H1 (cell line): ENCODE measurements around the gene LRP11. TPM values are rescaled to one million over a fixed set of nuclear protein-coding genes. Genes with fewer than 3 reads are reported as not detected.

Experiments
- CTCF ChIA-PET: fragments of 300-600 bp; sonication (Branson Sonifier 250); formaldehyde crosslinking; loops from one replicate; lab custom pipeline; 2021; ENCODE audit not compliant: partially characterized antibody; lab: Charles Lee
- POLR2A ChIA-PET: fragments of 300-600 bp; sonication (Branson Sonifier 250); formaldehyde crosslinking; loops from one replicate; lab custom pipeline; 2021; ENCODE audit warnings: inconsistent platforms; ENCODE audit not compliant: partially characterized antibody; lab: Charles Lee
- DNase-seq, 2 experiments: peaks; one replicate each; pipeline versions ENCODE4 v3.0.0 to v3.0.0-alpha.2; 2010 to 2022; ENCODE audit warnings: low spot score in 2 of 2, low read depth in 1 of 2, mixed read lengths in 1 of 2
- FAIRE-seq: peaks from 2 replicates; lab custom pipeline; 2011; peaks lifted over from hg19 to GRCh38; lab: Jason Lieb, UNC
- H2AFZ ChIP-seq: 2 replicates; pipeline ENCODE4 v1.8.1; 2012; ENCODE audit warnings: low read length, inconsistent platforms
- H2AK5ac ChIP-seq: 2 replicates; pipeline ENCODE4 v1.6.1; 2013; ENCODE audit warnings: low read depth, low read length
- H2BK120ac ChIP-seq: replicated peaks from 2 replicates; pipeline ENCODE3; 2013; ENCODE audit warnings: low read depth, low read length, inconsistent platforms
- H2BK12ac ChIP-seq: 2 replicates; pipeline ENCODE4 v1.6.1; 2013; ENCODE audit warnings: low read depth, low read length
- H2BK15ac ChIP-seq: 2 replicates; pipeline ENCODE4 v1.6.1; 2013; ENCODE audit warnings: low read length
- H2BK20ac ChIP-seq: 2 replicates; pipeline ENCODE4 v1.6.1; 2013; ENCODE audit warnings: low read length
- H2BK5ac ChIP-seq: 2 replicates; pipeline ENCODE4 v1.6.1; 2013; ENCODE audit warnings: low read depth, low read length
- H3K14ac ChIP-seq: 2 replicates; pipeline ENCODE4 v1.6.1; 2013; ENCODE audit warnings: inconsistent platforms; ENCODE audit not compliant: insufficient read length
- H3K18ac ChIP-seq: 2 replicates; pipeline ENCODE4 v1.6.1; 2013; ENCODE audit warnings: low read length; ENCODE audit errors: extremely low read depth
- H3K23ac ChIP-seq: 2 replicates; pipeline ENCODE4 v1.6.1; 2013; ENCODE audit warnings: inconsistent platforms; ENCODE audit not compliant: insufficient read length
- H3K23me2 ChIP-seq: 2 replicates; pipeline ENCODE4 v1.6.1; 2013; ENCODE audit warnings: low read depth, low read length
- H3K27ac ChIP-seq: 2 replicates; pipeline ENCODE4 v1.6.1; 2011; ENCODE audit warnings: low read depth, low read length, inconsistent platforms
- H3K27me3 ChIP-seq, 4 experiments: replicated peaks in 1 of 4; 1 replicate in 1 of 4; 2 replicates in 3 of 4; pipeline versions ENCODE4 v1.6.1 to v1.8.1; 2011 to 2013; ENCODE audit warnings: low read length in 3 of 4, mild to moderate bottlenecking in 3 of 4, inconsistent platforms in 2 of 4, mixed read lengths in 2 of 4, moderate library complexity in 1 of 4; ENCODE audit not compliant: control insufficient read depth in 3 of 4, insufficient read depth in 3 of 4; ENCODE audit errors: extremely low read depth in 1 of 4
- H3K36me3 ChIP-seq, 4 experiments: 2 replicates each; pipeline versions ENCODE4 v1.6.1 to v1.8.1; 2011 to 2013; ENCODE audit warnings: mild to moderate bottlenecking in 4 of 4, low read length in 3 of 4, moderate library complexity in 2 of 4, control low read depth in 1 of 4, inconsistent platforms in 1 of 4; ENCODE audit not compliant: insufficient read depth in 4 of 4, control insufficient read depth in 2 of 4
- H3K4ac ChIP-seq: replicated peaks from 2 replicates; pipeline ENCODE3; 2013; ENCODE audit warnings: low read length, low read depth, mixed read lengths, inconsistent platforms; ENCODE audit not compliant: insufficient read length
- H3K4me1 ChIP-seq, 4 experiments: replicated peaks in 1 of 4; 1 replicate in 1 of 4; 2 replicates in 3 of 4; pipeline versions ENCODE4 v1.6.1 to v1.8.1; 2011 to 2013; ENCODE audit warnings: low read length in 3 of 4, inconsistent platforms in 2 of 4, mixed read lengths in 1 of 4; ENCODE audit not compliant: insufficient read depth in 4 of 4, control insufficient read depth in 3 of 4
- H3K4me2 ChIP-seq, 2 experiments: 2 replicates each; pipeline versions ENCODE4 v1.6.1 to v1.8.1; 2011 to 2013; ENCODE audit warnings: low read depth in 2 of 2, low read length in 2 of 2, control low read depth in 1 of 2, inconsistent platforms in 1 of 2, mild to moderate bottlenecking in 1 of 2; ENCODE audit not compliant: insufficient read depth in 1 of 2
- H3K4me3 ChIP-seq, 4 experiments: fragments of 200-600, 300-600 bp in 1 of 4; sonication (generic), shearing (Covaris generic), sonication (Bioruptor Twin) in 1 of 4; 2 replicates each; pipeline versions ENCODE4 v1.5.1 to v1.8.1; 2011 to 2016; ENCODE audit warnings: low read length in 4 of 4, low read depth in 3 of 4, control low read depth in 2 of 4, inconsistent platforms in 2 of 4, mild to moderate bottlenecking in 2 of 4, mixed read lengths in 1 of 4, moderate library complexity in 1 of 4; ENCODE audit not compliant: insufficient read depth in 2 of 4; ENCODE audit errors: extremely low read depth in 1 of 4
- H3K56ac ChIP-seq: replicated peaks from 2 replicates; pipeline ENCODE3; 2013; ENCODE audit warnings: low read depth, mild to moderate bottlenecking, mixed read lengths, low read length, inconsistent platforms; ENCODE audit not compliant: insufficient read length
- H3K79me1 ChIP-seq: 2 replicates; pipeline ENCODE4 v1.6.1; 2013; ENCODE audit warnings: low read depth, low read length, control low read depth
- H3K79me2 ChIP-seq, 2 experiments: 2 replicates each; pipeline versions ENCODE4 v1.6.1 to v1.8.1; 2012 to 2013; ENCODE audit warnings: low read length in 2 of 2, mild to moderate bottlenecking in 2 of 2, inconsistent platforms in 1 of 2; ENCODE audit not compliant: insufficient read depth in 2 of 2, control insufficient read depth in 1 of 2
- H3K9ac ChIP-seq, 4 experiments: replicated peaks in 1 of 4; 1 replicate in 1 of 4; 2 replicates in 3 of 4; pipeline versions ENCODE4 v1.6.1 to v1.8.1; 2011 to 2013; ENCODE audit warnings: low read depth in 3 of 4, low read length in 3 of 4, control low read depth in 2 of 4, mild to moderate bottlenecking in 2 of 4, moderate library complexity in 2 of 4, inconsistent platforms in 1 of 4; ENCODE audit errors: extremely low read depth in 1 of 4
- H3K9me3 ChIP-seq, 2 experiments: 2 replicates each; pipeline versions ENCODE4 v1.6.1 to v1.8.1; 2012 to 2013; ENCODE audit warnings: mild to moderate bottlenecking in 2 of 2, moderate library complexity in 2 of 2, control low read depth in 1 of 2, inconsistent platforms in 1 of 2, low read depth in 1 of 2, low read length in 1 of 2, mixed read lengths in 1 of 2; ENCODE audit not compliant: insufficient read depth in 2 of 2
- H4K20me1 ChIP-seq, 2 experiments: replicated peaks in 1 of 2; 2 replicates each; pipeline versions ENCODE3 to v1.8.1; 2011 to 2013; ENCODE audit warnings: inconsistent platforms in 2 of 2, low read length in 2 of 2, mild to moderate bottlenecking in 1 of 2; ENCODE audit not compliant: insufficient read depth in 2 of 2, control insufficient read depth in 1 of 2
- H4K5ac ChIP-seq: 2 replicates; pipeline ENCODE4 v1.6.1; 2013; ENCODE audit warnings: low read length, low read depth, mixed read lengths, inconsistent platforms; ENCODE audit not compliant: insufficient read length
- H4K8ac ChIP-seq: 2 replicates; pipeline ENCODE4 v1.8.0; 2013; ENCODE audit warnings: mild to moderate bottlenecking, moderate library complexity, low read length, inconsistent platforms; ENCODE audit not compliant: insufficient read depth; ENCODE audit errors: extremely low read depth
- H4K91ac ChIP-seq: replicated peaks from 2 replicates; pipeline ENCODE3; 2013; ENCODE audit warnings: low read length, mixed read lengths, inconsistent platforms; ENCODE audit not compliant: insufficient read length
- CBX5 ChIP-seq: fragments of 300-800, 300-1000 bp; sonication (generic); IDR thresholded peaks from 2 replicates; pipeline ENCODE4 v1.7.1; 2016; ENCODE audit warnings: antibody characterized with exemption, low read length, low read depth
- CEBPB ChIP-seq: IDR thresholded peaks from 2 replicates; pipeline ENCODE4 v1.6.1; 2012; ENCODE audit warnings: low read depth, low read length
- E2F6 ChIP-seq: IDR thresholded peaks from 2 replicates; pipeline ENCODE4 v1.6.1; 2012; ENCODE audit warnings: inconsistent platforms
- KDM4A ChIP-seq: IDR thresholded peaks from one replicate; pipeline ENCODE4 v1.7.1; 2012; ENCODE audit warnings: low read depth, mild to moderate bottlenecking, moderate library complexity, low read length, inconsistent platforms; ENCODE audit not compliant: severe bottlenecking
- SIRT6 ChIP-seq: IDR thresholded peaks from one replicate; pipeline ENCODE4 v1.7.1; 2012; ENCODE audit warnings: low read length, inconsistent platforms
- ZNF274 ChIP-seq: IDR thresholded peaks from 2 replicates; pipeline ENCODE4 v1.7.0; 2012; ENCODE audit warnings: low read length, borderline replicate concordance; ENCODE audit errors: extremely low read depth
- WGBS, 2 experiments: shearing (Covaris generic) in 1 of 2; methylation state at CpG; one replicate each; pipeline versions ENCODE4 v1.1.6 to v1.1.7; 2013 to 2015; ENCODE audit warnings: low lambda C conversion rate in 2 of 2, mixed read lengths in 2 of 2, inconsistent platforms in 1 of 2, low coverage in 1 of 2, missing lambda C conversion rate in 1 of 2; ENCODE audit not compliant: insufficient replicate concordance in 2 of 2, insufficient coverage in 1 of 2, insufficient read length in 1 of 2; ENCODE audit errors: extremely low coverage in 1 of 2, missing lambda C conversion rate in 1 of 2; 5-methylcytosine and 5-hydroxymethylcytosine counted together
- polyA plus RNA-seq, 7 experiments: library from polyadenylated mRNA; depleted of rRNA in 3 of 7; stranded (reverse) in 5 of 7; unstranded in 2 of 7; fragments of >200 nt in 5 of 7; fragments of 200-250 nt in 2 of 7; gene quantifications; 1 replicate in 5 of 7; 2 replicates in 1 of 7; 4 replicates in 1 of 7; pipeline versions ENCODE4 v1.2.1 to v1.2.3, GENCODE V29; 2011 to 2013; ENCODE audit warnings: missing spikeins in 2 of 7, mixed read lengths in 2 of 7
- total RNA-seq: library from RNA; stranded (reverse); fragmentation: NEBNext Ultra II Directional; extraction: Animal tissue kit (Norgen Biotek cat#: 25700); gene quantifications from 2 replicates; pipeline ENCODE4 v1.2.1, GENCODE V29; 2021

LRP11 gene
- total and polyA plus RNA-seq, 2 of the 8 experiments (the other 6 are each of a cell fraction or from before 2014, with no cell fraction given), result 11.0 to 20.0 TPM

- no peak overlapping the region for H3K56ac ChIP-seq
- H4K20me1 ChIP-seq, result peaks cover 4 to 13% of the 10 kb centered on the region in 2 experiments
- POLR2A ChIA-PET, result interaction anchor here (0.8 to 1.2 kb wide), 2 partner anchors 10 to 31 kb away, joined by 3 to 5 read pairs; no protein-coding TSS in a partner anchor
- H2BK5ac ChIP-seq, result no peak overlapping the region
- H3K4ac ChIP-seq, result no peak overlapping the region
- H2BK120ac ChIP-seq, result no peak overlapping the region
- H3K36me3 ChIP-seq, result no peaks in the 10 kb centered on the region
- H3K23ac ChIP-seq, result no peak overlapping the region
- no peak overlapping the region for H4K5ac ChIP-seq
- H3K23me2 ChIP-seq, result peaks cover 12% of the 10 kb centered on the region; the same call in 1 of the 2 replicates
- H3K18ac ChIP-seq, result no peak overlapping the region
- H3K4me2 ChIP-seq, result 0 out of 4 replicates have a peak overlapping the region, but pooled peaks of 1 of the 2 experiments have one; percentile 0
- H3K14ac ChIP-seq, result no peak overlapping the region
- H2AK5ac ChIP-seq, result no peak overlapping the region
- no peak for DNase-seq
- H3K4me1 ChIP-seq, result peaks cover 4 to 16% (median 9%) of the 10 kb centered on the region in 4 experiments; a peak in 6 of 7 replicates
- H3K9me3 ChIP-seq, result no peaks in the 10 kb centered on the region
- FAIRE-seq, result no peak
- H2BK12ac ChIP-seq, result no peak overlapping the region
- no peak overlapping the region for H3K27ac ChIP-seq
- peaks cover 0 to 10% of the 10 kb centered on the region in 2 experiments; a peak in 2 of 4 replicates for H3K79me2 ChIP-seq
- peak overlapping the region in 1 of 4 experiments; percentile 4; a peak in 1 of 8 replicates for H3K4me3 ChIP-seq
- TF ChIP-seq SIRT6 (no peak), E2F6 (no peak), ZNF274 (no peak), KDM4A (no peak), CBX5 (no peak), CEBPB (peak; percentile 36; the same call in 1 of the 2 replicates)
- no peak overlapping the region for H4K91ac ChIP-seq
- 81% methylated on average over 14 of the region's 14 CpGs; no CpG with 5 or more reads in 1 of the 2 experiments for WGBS, 2 experiments
- H3K79me1 ChIP-seq, result peaks cover 6% of the 10 kb centered on the region; the same call in 1 of the 2 replicates
- no peak overlapping the region for H4K8ac ChIP-seq
- H2AFZ ChIP-seq, result no peak overlapping the region
- H2BK15ac ChIP-seq, result no peak overlapping the region
- H3K27me3 ChIP-seq, result peaks cover 0 to 13% (median 5%) of the 10 kb centered on the region in 4 experiments; a peak in 5 of 7 replicates
- CTCF ChIA-PET, result interaction anchor here (0.6 to 6.1 kb wide), 6 partner anchors 15 to 136 kb away, joined by 3 to 33 read pairs (median 3); no protein-coding TSS in a partner anchor
- 0 out of 7 replicates have a peak overlapping the region, but pooled peaks of 1 of the 4 experiments have one; percentile 1 for H3K9ac ChIP-seq
- H2BK20ac ChIP-seq, result no peak overlapping the region
Observed at GRCh38 chr6:149860834-149861602, 3.1 kb downstream of the LRP11 start.
